T47D (cell line): ENCODE results near the gene C16orf87.
"Not testable (repeated sequence)": the region's sequence is repeated elsewhere in the genome, so short reads cannot be mapped to it uniquely, and the experiment has no call there.

Experiments used
- DNase-seq, 2 experiments: peaks; one replicate each; pipeline versions ENCODE4 v3.0.0 to v3.0.0-alpha.2; 2011 to 2012; ENCODE audit warnings: low read depth in 1 of 2, low spot score in 1 of 2
- JUND ChIP-seq: IDR thresholded peaks from 2 replicates; pipeline ENCODE4 v1.6.1; 2012; ENCODE audit warnings: low read depth
- in situ Hi-C: cut with HindIII; loops from 2 replicates; pipeline ENCODE4 v1.10.0; 2016; ENCODE audit warnings: low sequenced_read_pairs, low pct_unique_long_range_greater_than_20kb

Gene C16orf87

DNA sequence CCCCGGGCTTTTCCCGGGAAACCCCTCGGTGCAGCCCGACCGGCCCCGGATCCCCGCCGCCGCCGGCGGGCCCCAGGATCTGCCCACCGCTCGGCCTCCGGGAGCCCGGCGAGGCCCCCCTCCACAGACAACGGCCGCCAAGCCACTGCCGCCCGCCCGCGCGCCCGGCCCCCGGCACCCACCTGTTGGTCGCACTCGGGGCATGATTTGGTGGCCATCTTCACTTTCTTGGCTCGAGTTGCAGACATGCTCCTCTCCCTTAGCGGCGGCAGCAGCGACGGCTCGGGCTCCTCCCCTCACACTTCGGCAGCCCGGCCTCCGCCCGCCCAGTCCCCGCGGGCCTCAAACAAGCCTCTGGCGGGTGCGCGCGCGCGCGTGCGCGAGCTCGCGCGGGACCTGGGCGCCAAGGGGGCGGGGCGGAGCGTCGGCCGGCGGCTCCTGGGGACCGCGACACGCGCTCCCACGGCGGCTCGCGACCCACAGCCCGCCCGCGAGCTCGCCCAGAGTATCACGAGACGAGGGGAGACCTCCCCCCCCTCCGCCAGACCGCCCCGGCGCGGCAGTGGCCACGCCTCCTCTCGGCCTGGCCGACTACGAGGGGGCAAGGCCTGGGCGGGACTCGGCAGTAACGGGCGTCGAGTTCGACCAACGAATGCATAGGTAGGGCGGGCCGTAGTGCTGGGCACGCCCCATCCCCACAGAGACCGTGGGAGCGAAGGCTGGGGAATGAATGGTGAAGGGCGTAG, at the start of gene C16orf87:
TSS of gene C16orf87 (minus strand) at position 279 of the 746 bp plus-strand sequence. CDS start at position 248, 31 bp downstream.
- no peak for TF ChIP-seq JUND
- peak; percentile 88 to 94 for DNase-seq
- in situ Hi-C loops, result no loop called here

- DNase-seq, result no peak
- no peak for TF ChIP-seq JUND
- in situ Hi-C loops, result no loop called here
Measured at GRCh38 chr16:46875243-46875642, 44.3 kb upstream of the C16orf87 start.

- no peak for TF ChIP-seq JUND
- in situ Hi-C loops, result no loop called here
Measured at GRCh38 chr16:46873201-46873600, 42.2 kb upstream of the C16orf87 start.

GRCh38 chr16:46871597-46871996, 40.6 kb upstream of the C16orf87 start:
- no peak for DNase-seq
- in situ Hi-C loops, result no loop called here
- no peak for TF ChIP-seq JUND

More at GRCh38 chr16:46873201-46873600, 42.2 kb upstream of the C16orf87 start:
- DNase-seq, result no peak

DNA sequence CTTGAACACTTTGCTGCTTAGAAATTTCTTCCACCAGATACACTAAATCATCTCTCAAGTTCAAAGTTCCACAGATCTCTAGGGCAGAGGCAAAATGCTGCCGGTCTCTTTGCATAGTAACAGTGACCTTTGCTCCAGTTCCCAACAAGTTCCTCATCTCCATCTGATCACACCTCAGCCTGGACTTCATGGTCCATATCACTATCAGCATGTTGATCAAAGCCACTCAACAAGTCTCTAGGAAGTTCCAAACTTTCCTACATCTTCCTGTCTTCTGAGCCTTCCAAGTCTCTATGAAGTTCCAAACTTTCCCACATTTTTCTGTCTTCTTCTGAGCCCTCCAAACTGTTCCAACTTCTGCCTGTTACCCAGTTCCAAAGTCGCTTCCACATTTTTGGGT, 37.9 kb upstream of the C16orf87 start:
- DNase-seq, in situ Hi-C loops: not testable (repeated sequence)

DNA sequence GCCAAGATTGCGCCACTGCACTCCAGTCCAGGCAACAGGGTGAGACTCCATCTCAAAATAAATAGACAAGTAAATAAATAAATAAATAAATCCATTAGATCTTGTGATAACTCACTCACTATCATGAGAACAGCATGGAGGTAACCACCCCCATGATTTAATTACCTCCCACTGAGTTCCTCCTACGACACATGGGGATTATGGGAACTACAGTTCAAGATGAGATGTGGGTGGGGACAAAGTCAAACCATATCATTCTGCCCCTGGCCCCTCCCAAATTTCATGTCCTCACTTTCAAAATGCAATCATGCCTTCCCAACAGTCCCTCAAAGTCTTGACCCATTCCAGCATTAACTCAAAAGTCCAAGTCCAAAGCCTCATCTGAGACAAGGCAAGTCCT, 36.5 kb upstream of the C16orf87 start:
- in situ Hi-C loops, DNase-seq: not testable (repeated sequence)

DNA sequence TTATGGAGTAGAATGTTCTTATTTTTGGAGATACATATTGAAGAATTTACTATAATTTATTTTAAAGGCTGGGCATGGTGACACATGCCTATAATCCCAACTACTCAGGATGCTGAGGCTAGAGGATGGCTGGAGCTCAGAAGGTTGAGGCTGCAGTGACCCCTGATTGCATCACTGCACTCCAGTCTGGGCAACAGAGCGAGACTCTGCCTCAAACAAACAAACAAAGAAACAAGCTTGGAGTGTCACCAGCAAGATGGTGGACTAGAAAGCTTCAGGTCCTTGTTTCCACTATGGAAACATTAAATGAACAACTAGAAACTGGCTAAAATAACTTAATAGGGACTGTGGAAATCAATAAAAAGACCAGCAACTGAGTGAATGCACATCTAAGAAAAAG, 35.3 kb upstream of the C16orf87 start:
- DNase-seq, result no peak
- no peak for TF ChIP-seq JUND
- in situ Hi-C loops, result no loop called here

GRCh38 chr16:46862555-46863447, 31.8 kb upstream of the C16orf87 start:
- no peak for DNase-seq
- in situ Hi-C loops, result no loop called here
- no peak for TF ChIP-seq JUND

DNA sequence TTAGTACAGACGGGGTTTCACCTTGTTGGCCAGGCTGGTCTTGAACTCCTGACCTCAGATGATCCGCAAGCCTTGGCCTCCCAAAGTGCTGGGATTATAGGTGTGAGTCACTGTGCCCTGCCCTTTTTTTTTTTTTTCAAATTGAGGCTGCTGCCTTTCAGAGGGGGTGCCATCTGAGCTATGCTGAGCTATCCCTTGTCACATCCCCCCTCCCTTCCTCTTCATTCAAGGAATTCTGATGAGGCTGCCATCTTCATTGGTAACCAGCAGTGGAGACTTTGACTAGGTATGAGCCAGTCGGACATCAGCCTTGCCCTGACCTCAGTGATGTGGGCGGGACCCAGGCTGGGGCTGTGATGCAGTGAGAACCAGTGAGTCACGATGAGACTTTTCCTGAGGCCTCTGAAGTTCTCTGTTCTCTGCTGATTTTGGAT, 28.8 kb upstream of the C16orf87 start:
- in situ Hi-C loops, result no loop called here
- no peak for TF ChIP-seq JUND
- no peak for DNase-seq

- peak in 1 of 2 experiments; percentile 41 for DNase-seq
- in situ Hi-C loops, result no loop called here
- TF ChIP-seq JUND, result no peak
Measured at GRCh38 chr16:46858151-46858550, 27.2 kb upstream of the C16orf87 start.

GRCh38 chr16:46857368-46857945, 26.5 kb upstream of the C16orf87 start:
- in situ Hi-C loops, result no loop called here
- peak in 1 of 2 experiments; percentile 51 for DNase-seq
- TF ChIP-seq JUND, result no peak

- no peak for TF ChIP-seq JUND
- DNase-seq, result no peak
- in situ Hi-C loops, result no loop called here
Measured at GRCh38 chr16:46855389-46855788, 24.4 kb upstream of the C16orf87 start.

DNA sequence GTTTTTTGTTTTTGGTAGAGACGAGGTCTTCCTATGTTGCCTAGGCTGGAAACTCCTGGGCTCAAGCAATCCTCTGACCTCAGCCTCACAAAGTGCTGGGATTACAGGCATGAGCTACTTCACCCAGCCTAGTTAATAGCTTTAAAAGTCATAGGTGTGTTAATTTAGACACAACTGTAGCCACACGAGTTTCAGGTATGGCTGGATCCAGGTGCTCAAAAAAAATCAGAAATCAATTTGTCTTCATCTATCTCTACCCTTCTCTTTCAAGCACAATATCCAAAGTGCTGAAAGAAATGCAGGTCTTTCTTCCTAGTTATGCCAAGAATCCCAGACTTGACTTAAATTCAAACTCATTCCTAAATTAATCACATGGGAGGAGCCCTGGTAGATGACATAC, 23.9 kb upstream of the C16orf87 start:
- in situ Hi-C loops, result no loop called here
- no peak for TF ChIP-seq JUND
- DNase-seq, result no peak
